Neural progenitor cell (in vitro differentiated cells): Measurements from ENCODE around the gene ZBTB4. TPM values are rescaled to one million over a fixed set of nuclear protein-coding genes. Genes with fewer than 3 reads are reported as not detected.

Source experiments
- DNase-seq: peaks from one replicate; pipeline ENCODE4 v3.0.0-alpha.2; 2016; ENCODE audit warnings: low spot score
- H2AFZ ChIP-seq: fragments of 200-600 bp; sonication (generic); replicated peaks from 2 replicates; pipeline ENCODE4 v1.6.1; 2016; ENCODE audit warnings: antibody characterized with exemption
- H3F3A ChIP-seq: fragments of 200-600 bp; sonication (generic); 2 replicates; pipeline ENCODE4 v1.6.1; 2016; ENCODE audit warnings: antibody characterized with exemption, low read depth
- H3K27ac ChIP-seq: fragments of 200-600 bp; sonication (generic); 2 replicates; pipeline ENCODE4 v1.5.1; 2016; ENCODE audit warnings: mild to moderate bottlenecking
- H3K27me3 ChIP-seq: fragments of 200-600 bp; sonication (generic); 2 replicates; pipeline ENCODE4 v1.6.1; 2016; ENCODE audit warnings: mild to moderate bottlenecking, moderate library complexity
- H3K36me3 ChIP-seq: fragments of 200-600 bp; sonication (generic); 2 replicates; pipeline ENCODE4 v1.5.1; 2016
- H3K4me1 ChIP-seq: fragments of 200-600 bp; sonication (generic); 2 replicates; pipeline ENCODE4 v1.6.1; 2016; ENCODE audit warnings: mixed run types
- H3K4me2 ChIP-seq: fragments of 200-600 bp; sonication (generic); 2 replicates; pipeline ENCODE4 v1.6.1; 2016
- H3K4me3 ChIP-seq: fragments of 200-600 bp; sonication (generic); 2 replicates; pipeline ENCODE4 v1.5.1; 2016
- H3K79me2 ChIP-seq: fragments of 200-600 bp; sonication (generic); 2 replicates; pipeline ENCODE4 v1.6.1; 2016; ENCODE audit warnings: low read depth
- H3K9ac ChIP-seq: fragments of 200-600 bp; sonication (generic); 2 replicates; pipeline ENCODE4 v1.6.1; 2016
- H3K9me3 ChIP-seq: fragments of 200-600 bp; sonication (generic); 2 replicates; pipeline ENCODE4 v1.5.1; 2016; ENCODE audit warnings: low read depth
- H4K20me1 ChIP-seq: fragments of 200-600 bp; sonication (generic); 2 replicates; pipeline ENCODE4 v1.6.1; 2016; ENCODE audit warnings: low read depth
- H3K27ac Mint-ChIP-seq: 3 replicates; pipeline ENCODE4 v1.8.0; 2021; ENCODE audit warnings: mixed read lengths
- H3K27me3 Mint-ChIP-seq: 2 replicates; pipeline ENCODE4 v1.8.0; 2022; ENCODE audit warnings: low read depth, mild to moderate bottlenecking, inconsistent platforms, moderate library complexity, mixed read lengths; ENCODE audit not compliant: insufficient read depth
- H3K36me3 Mint-ChIP-seq: 3 replicates; pipeline ENCODE4 v1.8.0; 2021; ENCODE audit warnings: mixed read lengths
- H3K4me1 Mint-ChIP-seq: 3 replicates; pipeline ENCODE4 v1.8.0; 2021; ENCODE audit warnings: mixed read lengths
- H3K4me3 Mint-ChIP-seq: 3 replicates; pipeline ENCODE4 v1.8.0; 2021; ENCODE audit warnings: mild to moderate bottlenecking, moderate library complexity, mixed read lengths
- H3K9me3 Mint-ChIP-seq: 3 replicates; pipeline ENCODE4 v1.8.0; 2020; ENCODE audit warnings: mixed read lengths
- EZH2 ChIP-seq: fragments of 200-600 bp; sonication (generic); IDR thresholded peaks from 2 replicates; pipeline ENCODE4 v1.6.1; 2017; ENCODE audit warnings: antibody characterized with exemption, mild to moderate bottlenecking, moderate library complexity
- EZH2phosphoT487 ChIP-seq: fragments of 200-600 bp; sonication (generic); IDR thresholded peaks from 2 replicates; pipeline ENCODE4 v1.6.1; 2017; ENCODE audit warnings: antibody characterized with exemption
- total RNA-seq: library from RNA; depleted of rRNA; stranded (reverse); fragments of >200 nt; gene quantifications from 2 replicates; pipeline ENCODE4 v1.2.3, GENCODE V29; 2015; ENCODE audit warnings: low replicate concordance
- TF ChIP-seq, protein P1 (sequence below): fragments of 200-600 bp; sonication (generic); IDR thresholded peaks from 2 replicates; pipeline ENCODE4 v1.5.1; 2017; ENCODE audit warnings: antibody characterized with exemption, mild to moderate bottlenecking

Gene ZBTB4
- total RNA-seq, 1 donor from 2014 or later: 5.4 TPM

DNA sequence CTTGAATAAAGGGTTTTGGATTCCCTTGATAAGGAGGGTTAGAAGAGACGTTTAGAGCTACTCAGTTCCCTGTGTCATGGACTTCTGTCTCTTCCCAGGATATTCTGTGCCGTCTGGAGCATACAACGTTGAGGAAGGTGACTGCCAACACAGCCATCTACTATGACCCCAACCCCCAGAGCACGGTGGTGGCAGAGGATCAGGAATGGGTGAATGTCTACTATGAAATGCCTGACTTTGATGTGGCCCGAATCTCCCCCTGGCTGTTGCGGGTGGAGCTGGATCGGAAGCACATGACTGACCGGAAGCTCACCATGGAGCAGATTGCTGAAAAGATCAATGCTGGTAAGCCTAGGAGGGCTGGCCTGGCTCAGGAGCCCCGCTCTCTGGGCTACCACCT lies 29.4 kb upstream of the ZBTB4 start:
- Mint-ChIP-seq H3K4me1 (no peaks in the 10 kb centered on the region), H3K9me3 (no peaks in the 10 kb centered on the region), H3K36me3 (peaks cover 50% of the 10 kb centered on the region), H3K4me3 (no peak overlapping the region), H3K27ac (no peak overlapping the region), H3K27me3 (peaks cover 7% of the 10 kb centered on the region)
- Histone ChIP-seq H4K20me1 (peaks cover 11% of the 10 kb centered on the region), H3K27me3 (no peaks in the 10 kb centered on the region), H3K4me1 (no peaks in the 10 kb centered on the region), H3K27ac (no peak overlapping the region), H3K4me2 (no peak overlapping the region), H3K9ac (no peak overlapping the region), H3F3A (peaks cover 14% of the 10 kb centered on the region), H3K4me3 (no peak overlapping the region), H3K36me3 (peaks cover 18% of the 10 kb centered on the region), H2AFZ (no peak overlapping the region), H3K79me2 (no peaks in the 10 kb centered on the region), H3K9me3 (no peaks in the 10 kb centered on the region)
- TF ChIP-seq EZH2phosphoT487 (no peak), EZH2 (no peak)
- TF ChIP-seq, protein P1, sequence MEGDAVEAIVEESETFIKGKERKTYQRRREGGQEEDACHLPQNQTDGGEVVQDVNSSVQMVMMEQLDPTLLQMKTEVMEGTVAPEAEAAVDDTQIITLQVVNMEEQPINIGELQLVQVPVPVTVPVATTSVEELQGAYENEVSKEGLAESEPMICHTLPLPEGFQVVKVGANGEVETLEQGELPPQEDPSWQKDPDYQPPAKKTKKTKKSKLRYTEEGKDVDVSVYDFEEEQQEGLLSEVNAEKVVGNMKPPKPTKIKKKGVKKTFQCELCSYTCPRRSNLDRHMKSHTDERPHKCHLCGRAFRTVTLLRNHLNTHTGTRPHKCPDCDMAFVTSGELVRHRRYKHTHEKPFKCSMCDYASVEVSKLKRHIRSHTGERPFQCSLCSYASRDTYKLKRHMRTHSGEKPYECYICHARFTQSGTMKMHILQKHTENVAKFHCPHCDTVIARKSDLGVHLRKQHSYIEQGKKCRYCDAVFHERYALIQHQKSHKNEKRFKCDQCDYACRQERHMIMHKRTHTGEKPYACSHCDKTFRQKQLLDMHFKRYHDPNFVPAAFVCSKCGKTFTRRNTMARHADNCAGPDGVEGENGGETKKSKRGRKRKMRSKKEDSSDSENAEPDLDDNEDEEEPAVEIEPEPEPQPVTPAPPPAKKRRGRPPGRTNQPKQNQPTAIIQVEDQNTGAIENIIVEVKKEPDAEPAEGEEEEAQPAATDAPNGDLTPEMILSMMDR: no peak
- DNase-seq: no peak

DNA sequence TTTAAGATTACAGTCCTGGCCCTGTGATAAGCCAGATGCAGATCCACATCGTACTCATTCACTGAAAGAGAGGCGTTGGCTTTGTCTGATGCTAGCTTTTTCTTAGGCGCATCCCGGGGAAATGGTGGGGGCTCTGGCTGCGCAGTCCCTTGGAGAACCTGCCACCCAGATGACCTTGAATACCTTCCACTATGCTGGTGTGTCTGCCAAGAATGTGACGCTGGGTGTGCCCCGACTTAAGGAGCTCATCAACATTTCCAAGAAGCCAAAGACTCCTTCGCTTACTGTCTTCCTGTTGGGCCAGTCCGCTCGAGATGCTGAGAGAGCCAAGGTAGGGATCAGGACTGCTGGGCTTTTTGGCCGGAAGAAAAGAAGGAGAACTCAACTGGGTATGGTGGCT lies 28.7 kb upstream of the ZBTB4 start:
- Mint-ChIP-seq H3K36me3 (peaks cover 52% of the 10 kb centered on the region), H3K4me3 (no peak overlapping the region), H3K27ac (no peak overlapping the region), H3K27me3 (peaks cover 4% of the 10 kb centered on the region), H3K4me1 (no peaks in the 10 kb centered on the region), H3K9me3 (no peaks in the 10 kb centered on the region)
- Histone ChIP-seq H3F3A (peaks cover 10% of the 10 kb centered on the region), H3K36me3 (peaks cover 18% of the 10 kb centered on the region), H3K27me3 (no peaks in the 10 kb centered on the region), H2AFZ (no peak overlapping the region), H3K4me1 (no peaks in the 10 kb centered on the region), H4K20me1 (peaks cover 6% of the 10 kb centered on the region), H3K4me3 (no peak overlapping the region), H3K9me3 (no peaks in the 10 kb centered on the region), H3K4me2 (no peak overlapping the region), H3K9ac (no peak overlapping the region), H3K27ac (no peak overlapping the region), H3K79me2 (no peaks in the 10 kb centered on the region)
- TF ChIP-seq EZH2phosphoT487: no peak
- TF ChIP-seq, protein P1: no peak
- TF ChIP-seq EZH2: no peak
- no peak for DNase-seq

DNA sequence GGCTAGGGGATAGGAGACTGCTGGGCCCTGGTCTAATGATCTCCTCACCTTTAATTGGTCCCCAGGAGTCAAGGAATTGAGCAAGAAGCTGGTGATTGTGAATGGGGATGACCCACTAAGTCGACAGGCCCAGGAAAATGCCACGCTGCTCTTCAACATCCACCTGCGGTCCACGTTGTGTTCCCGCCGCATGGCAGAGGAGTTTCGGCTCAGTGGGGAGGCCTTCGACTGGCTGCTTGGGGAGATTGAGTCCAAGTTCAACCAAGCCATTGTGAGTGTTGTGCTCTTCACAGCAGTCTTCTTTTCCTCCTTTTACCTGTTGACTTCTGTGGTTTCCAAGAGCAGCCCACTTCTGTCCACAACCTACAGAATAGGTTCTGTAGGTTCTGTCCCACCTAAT lies 24.1 kb upstream of the ZBTB4 start:
- Histone ChIP-seq H4K20me1 (peaks cover 14% of the 10 kb centered on the region), H3K79me2 (no peaks in the 10 kb centered on the region), H3K27ac (no peak overlapping the region), H3K36me3 (peaks cover 18% of the 10 kb centered on the region), H3K9me3 (no peaks in the 10 kb centered on the region), H3K27me3 (no peaks in the 10 kb centered on the region), H2AFZ (no peak overlapping the region), H3K9ac (no peak overlapping the region), H3F3A (peaks cover 10% of the 10 kb centered on the region), H3K4me3 (no peak overlapping the region), H3K4me1 (no peaks in the 10 kb centered on the region), H3K4me2 (no peak overlapping the region)
- TF ChIP-seq, protein P1: no peak
- TF ChIP-seq EZH2phosphoT487: no peak
- no peak for TF ChIP-seq EZH2
- H3K4me1 Mint-ChIP-seq: no peaks in the 10 kb centered on the region
- H3K27ac Mint-ChIP-seq: no peak overlapping the region
- H3K9me3 Mint-ChIP-seq: no peaks in the 10 kb centered on the region
- no peak overlapping the region for H3K4me3 Mint-ChIP-seq
- no peak for DNase-seq
- H3K36me3 Mint-ChIP-seq: peaks cover 53% of the 10 kb centered on the region
- peaks cover 2% of the 10 kb centered on the region for H3K27me3 Mint-ChIP-seq
